HG03460 (cell line): ENCODE results near the gene FRMD1.

ENCODE experiments used
- ATAC-seq: cut with Tn5 transposase; IDR thresholded peaks from one replicate; pipeline ENCODE4 v1.9.1; 2021; ENCODE audit not compliant: unreplicated experiment

Gene FRMD1

DNA sequence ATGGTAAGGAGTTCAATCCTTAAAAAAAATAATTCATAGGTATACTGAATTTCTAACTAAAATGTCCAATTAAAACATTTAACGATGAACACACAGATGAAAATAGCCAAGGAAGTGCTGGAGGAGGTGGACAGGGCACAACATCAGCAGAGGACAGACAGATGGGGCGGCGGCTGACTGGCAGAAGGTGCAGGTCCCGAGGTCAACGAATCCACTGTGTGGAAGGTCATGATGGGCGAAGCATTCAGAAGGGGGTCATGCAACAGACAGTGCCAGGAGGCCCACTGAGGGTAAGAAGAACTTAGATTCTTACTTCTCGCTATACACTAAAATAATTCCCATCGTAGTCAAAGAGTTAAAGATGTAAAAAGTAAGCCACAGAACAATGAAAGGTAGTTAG lies 34.2 kb upstream of the FRMD1 start:
- ATAC-seq, result no peak

DNA sequence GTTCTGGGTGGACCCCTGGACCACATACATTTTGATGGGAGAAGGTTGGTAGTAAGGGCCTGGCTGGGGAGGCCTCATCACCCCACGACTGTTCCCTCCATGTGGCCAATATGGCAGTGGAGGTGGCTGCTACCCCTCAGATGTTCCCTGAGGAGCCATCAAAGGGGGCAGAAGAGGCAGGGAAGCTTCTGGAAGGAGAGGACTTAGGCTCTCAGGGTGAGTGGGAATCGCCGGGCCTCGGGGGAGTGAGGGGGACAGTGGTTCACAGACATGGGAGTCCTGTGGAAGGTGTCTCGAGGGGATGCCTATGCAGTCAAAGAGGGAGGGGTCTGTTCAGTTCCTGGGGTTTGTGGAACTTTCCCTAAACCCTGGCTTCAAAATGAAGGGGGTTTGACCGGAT lies 32.9 kb upstream of the FRMD1 start:
- ATAC-seq, result no peak

- no peak for ATAC-seq
Measured at GRCh38 chr6:168110437-168110836, 31.4 kb upstream of the FRMD1 start.

DNA sequence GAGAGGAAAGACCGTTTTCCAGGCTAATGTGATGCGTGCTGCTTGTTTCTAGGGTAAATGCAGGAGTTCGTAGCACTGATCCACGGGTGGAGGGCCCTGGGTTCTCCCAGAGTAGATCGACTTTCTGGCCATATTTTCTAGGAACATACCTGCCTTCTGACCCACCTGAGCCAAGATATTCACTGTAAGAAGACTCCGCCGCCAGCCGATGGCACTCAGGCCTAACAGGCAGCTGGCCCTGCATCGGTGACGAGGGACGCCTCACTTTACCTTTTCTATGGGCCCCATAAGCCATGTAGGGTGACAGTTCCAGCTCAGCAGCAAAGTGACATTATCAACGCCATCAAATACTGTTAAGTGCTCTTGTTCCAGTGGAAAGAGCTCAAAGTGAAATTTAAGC lies 30.2 kb upstream of the FRMD1 start:
- ATAC-seq, result no peak

DNA sequence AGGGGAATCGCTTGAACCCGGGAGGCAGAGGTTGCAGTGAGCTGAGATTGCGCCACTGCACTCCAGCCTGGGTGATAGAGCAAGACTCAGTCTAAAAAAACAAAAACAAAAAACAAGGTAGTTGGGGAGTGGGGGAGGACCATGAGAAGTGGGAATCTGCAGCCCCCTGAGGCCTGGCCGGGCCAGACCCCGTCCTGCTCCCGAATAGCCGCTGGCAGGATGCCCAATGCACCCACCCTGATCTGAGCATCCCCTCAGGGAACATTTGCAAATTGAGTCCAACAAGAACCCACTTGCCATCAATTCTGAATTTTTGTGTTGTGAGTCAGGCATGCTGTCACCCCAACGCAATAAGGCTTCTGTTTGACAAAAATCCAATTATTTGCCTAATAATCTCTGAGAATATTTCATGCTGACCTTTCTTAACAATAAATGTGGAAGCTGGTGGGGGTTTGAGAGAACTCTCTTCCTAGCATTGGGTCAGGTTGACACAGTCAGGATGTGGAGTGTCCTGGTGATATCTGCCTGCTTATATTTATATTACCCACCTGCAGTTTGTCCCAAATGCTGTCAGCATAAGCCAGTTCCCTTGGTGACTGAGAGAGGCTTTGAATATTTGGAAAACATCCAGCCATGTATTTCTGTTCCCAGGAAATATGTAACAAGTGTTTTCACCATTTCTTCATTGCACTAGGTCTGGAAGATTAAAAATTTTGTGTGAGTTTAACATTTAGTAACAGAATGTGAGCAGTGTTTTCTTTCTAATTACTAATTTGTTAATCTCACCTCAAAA lies 28.4 kb upstream of the FRMD1 start:
- no peak for ATAC-seq

DNA sequence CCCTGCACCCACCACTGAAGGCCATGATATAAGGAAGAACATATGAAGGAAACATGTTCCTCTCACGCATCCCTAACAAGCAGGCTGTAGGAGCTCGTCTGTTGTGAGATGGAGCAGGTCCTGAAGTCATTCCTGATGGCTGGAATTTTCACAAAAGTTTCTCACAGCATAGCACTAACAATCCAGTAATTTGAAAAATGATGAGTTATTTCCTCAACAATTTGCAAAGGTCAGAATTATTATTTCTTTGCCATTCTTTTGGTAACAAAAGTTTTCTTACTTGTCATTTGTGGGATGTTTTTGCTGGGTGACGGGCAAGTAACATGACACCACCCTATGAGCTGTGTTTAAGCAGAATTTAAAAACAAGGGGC lies 27.6 kb upstream of the FRMD1 start:
- no peak for ATAC-seq

- ATAC-seq, result no peak
Measured at GRCh38 chr6:168105813-168106632, 27.0 kb upstream of the FRMD1 start.

GRCh38 chr6:168104636-168105035 lies 25.6 kb upstream of the FRMD1 start:
- no peak for ATAC-seq

DNA sequence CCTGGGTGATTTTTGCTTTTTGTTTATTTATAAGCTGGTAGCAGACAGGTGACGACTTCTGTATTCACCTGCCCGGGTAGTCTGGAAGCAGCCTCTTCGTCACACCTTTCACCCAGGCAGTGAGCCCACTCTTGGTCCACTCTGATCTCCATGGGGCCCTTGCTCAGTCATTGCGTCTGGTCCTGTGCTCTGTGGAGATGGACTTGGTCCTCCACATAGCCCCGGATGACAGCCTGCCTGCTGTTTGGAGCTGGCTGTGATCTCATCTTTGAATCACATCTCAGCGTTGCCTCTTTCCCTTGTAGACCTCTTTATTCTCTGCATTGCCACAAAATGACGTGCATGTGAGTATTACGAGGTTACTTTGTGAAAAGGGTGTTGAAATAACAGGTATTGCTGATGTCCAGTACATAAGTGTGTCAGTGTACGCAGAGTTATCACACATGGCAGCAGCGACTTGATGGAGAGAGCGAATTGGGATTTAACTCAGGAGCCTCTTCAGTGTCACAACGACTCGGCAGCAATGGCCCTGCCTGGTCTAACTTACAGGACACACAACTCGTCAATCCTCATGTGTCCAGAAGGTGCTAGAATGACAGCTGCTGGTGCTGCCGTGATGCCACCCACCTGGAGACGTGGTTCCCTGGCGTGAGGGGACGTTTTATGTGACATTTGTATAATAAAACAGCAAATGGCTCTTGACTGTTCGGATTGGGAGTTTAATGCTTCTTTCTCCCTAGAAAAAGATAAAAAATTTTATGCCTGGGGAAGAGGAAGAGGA lies 24.2 kb upstream of the FRMD1 start:
- ATAC-seq, result no peak

DNA sequence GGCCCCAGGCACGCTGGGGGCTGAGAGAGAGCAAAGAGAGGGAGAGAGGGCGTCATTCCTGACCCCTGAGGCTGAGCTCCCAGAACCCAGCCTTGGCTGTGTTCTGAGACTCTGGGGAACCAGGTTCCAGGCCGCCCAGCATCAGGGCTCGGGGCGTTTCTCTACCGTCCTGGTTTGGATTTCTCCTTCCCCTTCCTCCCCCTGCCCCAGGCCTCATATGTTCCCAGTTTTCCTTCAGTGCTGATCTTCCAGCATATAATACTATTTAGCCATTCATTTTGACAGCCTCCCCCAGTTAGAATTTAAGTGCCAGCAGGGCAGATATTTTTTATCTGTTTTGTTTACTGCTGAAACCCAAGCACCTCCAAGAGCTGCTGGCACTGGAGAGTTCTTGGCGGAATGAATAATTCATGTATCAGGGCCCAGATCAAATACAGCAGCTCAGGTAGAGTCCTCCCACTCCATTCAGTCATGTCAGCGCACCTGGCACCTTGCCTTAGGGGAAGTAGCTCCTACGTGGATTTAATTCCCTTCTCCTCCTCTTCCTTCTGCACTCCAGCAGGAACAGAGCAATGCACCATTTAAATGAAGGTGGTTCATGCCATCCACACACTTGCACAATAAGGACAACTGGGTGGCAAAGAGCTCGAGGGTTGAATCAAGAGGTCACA lies 23.4 kb upstream of the FRMD1 start:
- no peak for ATAC-seq

GRCh38 chr6:168101590-168102314 lies 22.7 kb upstream of the FRMD1 start:
- ATAC-seq, result no peak

DNA sequence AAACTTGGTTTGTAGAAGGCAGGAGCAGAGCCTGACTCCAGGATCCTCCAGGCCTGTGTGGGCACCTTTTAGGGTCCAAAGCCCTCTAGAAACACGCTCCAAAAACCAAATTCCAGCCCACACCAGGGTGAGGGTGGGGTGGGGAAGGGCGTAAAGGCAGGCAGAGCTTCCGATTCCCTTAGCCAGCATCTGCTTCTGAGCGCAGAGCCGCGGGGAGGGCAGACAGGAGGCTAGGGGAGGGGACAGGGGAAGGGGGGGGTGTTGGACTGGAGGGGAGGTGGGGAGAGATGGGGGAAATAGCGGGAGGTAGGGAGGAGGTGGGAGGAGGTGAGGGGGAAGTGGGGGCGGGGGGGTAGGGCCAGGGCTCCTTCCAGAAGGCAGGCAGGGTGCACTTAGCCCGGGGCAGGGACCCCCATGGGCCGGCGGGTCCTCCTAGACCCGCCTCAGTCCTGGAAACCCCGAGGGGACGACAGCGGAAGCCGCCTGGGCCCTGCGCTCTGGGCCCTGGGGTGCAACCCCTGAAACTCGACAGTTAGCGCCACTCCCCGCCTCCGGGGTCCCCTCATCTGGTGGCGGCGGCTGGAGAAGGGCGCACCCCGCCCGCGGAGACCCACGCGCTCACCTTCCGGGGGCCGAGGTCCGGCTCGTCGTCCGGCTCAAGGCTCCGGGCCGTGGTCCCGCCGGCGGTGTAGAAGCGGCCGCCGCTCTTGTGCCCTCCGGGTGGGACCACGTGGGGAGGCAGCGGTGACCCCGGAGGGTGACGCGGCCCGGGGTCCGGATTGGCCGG lies 22.0 kb upstream of the FRMD1 start:
- ATAC-seq, result no peak

DNA sequence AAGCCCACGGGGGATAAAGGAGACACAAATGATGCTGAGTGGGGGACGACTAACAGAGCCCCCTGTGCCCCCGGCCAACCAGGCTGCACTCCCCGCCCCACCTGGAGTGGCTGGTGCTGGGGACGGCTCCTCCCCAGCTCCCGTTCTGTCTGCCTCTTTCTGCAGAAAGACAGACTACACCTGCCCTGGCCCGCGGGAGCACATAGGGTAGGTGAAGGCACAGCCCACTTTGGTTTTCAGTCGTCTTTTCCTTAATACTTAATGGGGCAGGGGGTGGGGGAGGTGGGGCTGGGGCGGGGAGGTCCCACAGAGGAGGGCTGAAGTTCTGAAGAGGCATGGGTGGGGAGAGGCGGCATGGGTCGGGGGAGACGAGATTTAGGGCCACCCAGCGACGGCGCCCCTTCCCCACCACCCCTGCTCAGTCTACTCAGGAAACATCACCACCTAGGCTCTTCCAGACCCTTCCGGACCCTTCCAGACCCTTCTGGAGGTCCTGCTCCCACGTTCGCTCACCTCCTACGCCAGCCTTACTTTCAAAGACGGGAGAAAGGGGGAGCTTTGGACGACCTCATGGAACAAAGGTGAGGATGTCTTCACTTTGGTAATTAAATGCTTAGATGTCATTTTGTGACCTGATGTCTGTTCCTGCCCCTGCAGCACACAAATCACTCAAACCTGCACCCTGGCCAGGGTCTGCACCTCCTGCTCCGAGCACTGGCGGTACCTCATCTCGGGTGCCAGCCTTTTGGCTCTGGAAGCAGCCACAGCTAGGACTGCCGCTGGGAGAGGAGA lies 21.2 kb upstream of the FRMD1 start:
- ATAC-seq, result no peak

DNA sequence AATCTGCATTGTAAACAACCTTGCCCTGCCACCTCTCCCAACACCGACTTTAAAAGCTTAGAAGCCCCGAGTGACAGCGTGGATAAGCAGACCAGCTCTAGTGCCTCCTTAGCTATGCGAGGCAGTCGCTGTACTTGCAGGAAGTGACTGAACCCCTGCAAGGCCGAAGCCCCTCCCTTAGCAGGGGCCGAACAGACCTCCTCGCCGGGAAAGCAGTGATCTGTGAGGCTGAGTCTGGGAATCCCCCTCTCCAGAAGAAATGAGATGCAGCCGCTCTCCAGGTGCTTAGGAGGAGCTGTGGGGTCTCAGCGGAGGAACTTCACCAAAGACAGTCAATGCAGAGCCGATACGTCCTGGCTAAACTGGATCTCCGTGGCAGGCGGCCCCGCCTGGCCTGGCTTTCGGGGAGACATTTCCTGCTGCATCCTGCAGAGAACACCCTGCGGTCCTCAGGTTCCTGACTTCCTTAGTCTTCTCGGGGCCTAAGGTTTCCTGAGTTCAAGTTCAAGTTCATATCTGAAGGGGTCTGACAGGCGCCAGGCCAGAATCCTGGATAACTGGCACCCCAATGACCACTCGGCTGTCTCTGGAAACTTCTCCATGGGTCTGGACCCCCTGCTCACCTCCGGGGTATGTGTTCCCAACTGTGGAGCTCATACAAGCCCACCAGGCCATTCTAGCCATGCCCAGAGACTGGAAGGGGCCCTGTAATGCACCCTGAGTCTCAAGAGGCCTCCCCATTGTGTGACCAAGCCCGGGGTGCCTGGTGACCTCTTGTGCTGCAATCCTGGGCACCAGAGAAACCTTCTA lies 20.4 kb upstream of the FRMD1 start:
- no peak for ATAC-seq

- ATAC-seq, result no peak
Measured at GRCh38 chr6:168098431-168098861, 19.4 kb upstream of the FRMD1 start.

- no peak for ATAC-seq
Measured at GRCh38 chr6:168097621-168098430, 18.8 kb upstream of the FRMD1 start.

DNA sequence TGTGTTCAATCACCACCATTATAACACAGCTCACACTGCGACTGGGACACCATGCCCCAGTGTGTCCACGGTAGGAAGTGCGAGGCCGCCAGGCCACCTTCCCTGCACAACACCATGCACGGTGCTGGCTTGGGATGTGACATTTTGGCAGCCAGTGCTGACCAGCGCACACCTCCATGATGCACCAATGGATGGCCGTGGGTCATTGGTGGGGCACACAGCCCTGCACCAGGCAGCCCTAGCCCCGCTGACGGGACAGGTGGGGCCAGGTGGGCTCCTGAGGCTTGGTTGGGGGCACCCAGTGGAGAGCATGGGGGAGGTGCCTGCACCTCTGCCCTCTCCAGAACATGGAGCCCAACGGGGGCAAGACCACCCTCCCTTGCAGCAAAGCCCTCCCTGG lies 18.2 kb upstream of the FRMD1 start:
- ATAC-seq, result no peak
